GM19438 (cell line): Measurements from ENCODE around the gene ICAM2.

Experiments
- ATAC-seq: cut with Tn5 transposase; IDR thresholded peaks from one replicate; pipeline ENCODE4 v1.9.1; 2021; ENCODE audit warnings: low read depth; ENCODE audit not compliant: unreplicated experiment

The ICAM2 gene

DNA sequence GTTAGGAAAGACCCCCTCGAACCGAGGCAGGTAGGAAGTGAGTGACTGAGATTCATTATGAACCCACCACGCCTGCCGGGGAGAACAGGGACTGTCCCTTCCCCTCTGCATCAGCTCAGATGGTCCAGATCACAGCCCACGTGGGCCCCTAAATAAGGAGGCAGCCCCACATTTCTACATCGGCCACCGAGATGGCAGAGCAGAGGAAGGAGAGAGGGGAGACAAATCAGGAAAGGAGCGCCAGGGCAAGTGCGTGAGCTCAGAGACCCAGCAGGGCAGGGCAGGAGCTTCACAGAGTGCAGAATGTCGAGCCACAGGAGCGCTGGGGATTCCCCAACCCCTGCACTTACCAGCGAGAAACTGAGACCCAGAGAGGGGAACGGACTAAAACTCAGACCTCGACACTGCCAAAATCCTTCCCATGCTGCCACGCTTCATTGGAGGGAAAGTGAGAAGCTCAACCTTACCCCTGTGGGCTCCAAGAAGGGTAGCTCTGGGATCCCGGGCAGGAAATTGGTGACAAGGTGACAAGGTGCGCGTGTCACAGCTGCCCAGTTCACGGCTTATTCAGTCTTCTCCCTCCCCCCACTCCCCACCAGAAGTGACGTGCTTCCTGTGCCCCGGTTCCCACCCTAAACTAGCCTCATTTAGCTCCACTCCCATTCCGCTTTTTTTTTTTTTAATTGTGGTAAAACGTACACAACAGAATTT lies at the start of gene ICAM2:
ICAM2 (minus strand) TSS at position 578 of the 711 bp plus-strand sequence. CDS start 13,942 bp downstream, outside the sequence.
- peak; percentile 68 for ATAC-seq

DNA sequence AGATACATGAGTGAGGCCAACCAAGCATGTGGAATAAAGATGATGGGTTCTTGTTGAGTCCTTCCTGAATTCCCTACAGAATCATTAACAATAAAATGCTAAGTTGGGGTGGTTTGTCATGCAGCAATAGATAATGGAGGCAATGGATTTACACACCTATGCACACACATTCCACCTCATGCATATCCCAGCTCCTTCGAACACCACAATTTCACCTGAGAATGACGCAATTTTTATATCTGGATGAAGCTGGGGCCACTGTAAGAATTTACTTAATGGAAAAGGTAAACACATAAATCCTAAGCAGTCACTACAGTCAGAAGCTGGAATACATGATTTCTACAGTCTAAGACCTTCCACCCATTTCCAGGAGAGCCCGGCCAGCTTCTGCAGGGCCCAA lies 49.8 kb upstream of the ICAM2 start:
- no peak for ATAC-seq

DNA sequence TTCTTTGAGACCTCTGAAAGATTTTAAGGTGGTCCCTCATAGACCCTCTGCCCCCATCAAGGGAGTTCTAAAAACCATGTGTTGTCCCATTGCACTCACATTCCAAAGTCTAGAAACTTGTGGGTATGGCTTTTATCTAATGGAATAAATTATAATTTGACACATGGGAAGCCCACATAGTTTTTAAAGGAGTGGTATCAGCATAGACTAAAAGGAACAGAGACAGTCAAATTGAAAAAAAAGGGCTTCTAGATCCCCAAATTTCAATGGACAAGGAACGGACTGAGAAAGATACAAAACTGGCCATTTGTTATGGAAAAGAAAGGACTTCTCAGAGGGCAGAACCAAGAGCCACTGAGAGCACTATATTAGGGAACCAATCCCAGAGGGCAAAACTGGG lies 48.7 kb upstream of the ICAM2 start:
- ATAC-seq, result no peak

DNA sequence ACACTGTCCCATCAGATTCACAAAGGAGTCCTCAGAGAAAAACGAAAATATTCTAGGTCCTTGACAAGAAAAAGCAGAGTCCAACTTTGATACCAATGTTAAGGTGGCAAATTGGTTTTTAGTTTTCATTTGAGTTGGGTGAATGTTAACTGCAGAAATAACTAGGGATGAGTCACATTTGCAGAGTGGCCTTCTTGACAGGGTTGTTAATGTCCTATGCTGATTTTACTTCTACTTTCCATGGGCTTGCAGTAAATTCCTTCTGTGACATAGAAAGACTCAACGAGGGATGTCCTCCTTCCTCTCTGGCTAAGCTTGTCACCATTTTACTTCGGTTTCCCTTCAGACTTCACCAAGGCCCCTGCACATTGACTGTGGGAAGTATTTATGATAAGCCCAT lies 47.2 kb upstream of the ICAM2 start:
- ATAC-seq, result no peak

DNA sequence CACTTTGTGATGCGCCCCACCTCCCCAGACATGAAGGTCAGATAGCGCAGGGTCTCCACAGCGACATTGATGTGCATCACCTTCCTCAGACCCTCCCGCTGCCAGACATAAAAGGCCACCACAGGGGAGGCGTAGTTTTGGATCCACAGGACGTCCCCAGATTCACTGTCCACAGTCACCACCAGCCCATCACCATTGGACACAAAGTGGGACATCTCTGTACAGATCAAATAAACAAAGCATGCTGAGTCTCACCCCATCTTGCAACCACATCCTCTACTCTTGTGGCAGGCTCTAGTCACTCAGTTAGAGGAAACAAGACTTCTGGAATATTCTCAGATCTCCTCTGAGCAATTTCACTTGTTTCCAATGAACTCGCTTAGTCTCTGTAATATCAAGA lies 46.3 kb upstream of the ICAM2 start:
- no peak for ATAC-seq

DNA sequence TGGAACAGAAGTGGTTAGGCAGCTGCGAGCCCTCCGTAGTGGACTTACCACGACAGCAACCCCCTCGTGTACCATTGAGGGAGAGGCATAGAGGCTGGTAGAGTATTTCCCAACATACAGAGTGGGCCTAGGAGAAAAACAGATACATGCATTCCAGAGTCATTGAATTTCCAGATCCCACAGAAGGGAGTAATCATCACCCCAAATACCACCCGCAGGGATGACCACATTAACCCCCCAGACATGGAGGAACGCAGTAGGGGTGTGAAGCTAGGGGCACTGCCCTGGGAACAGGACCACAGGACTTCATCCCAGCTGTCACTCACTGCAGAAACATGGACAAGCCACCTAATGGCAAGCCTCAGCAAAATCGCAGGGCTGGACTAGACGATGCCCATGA lies 44.7 kb upstream of the ICAM2 start:
- ATAC-seq, result no peak

DNA sequence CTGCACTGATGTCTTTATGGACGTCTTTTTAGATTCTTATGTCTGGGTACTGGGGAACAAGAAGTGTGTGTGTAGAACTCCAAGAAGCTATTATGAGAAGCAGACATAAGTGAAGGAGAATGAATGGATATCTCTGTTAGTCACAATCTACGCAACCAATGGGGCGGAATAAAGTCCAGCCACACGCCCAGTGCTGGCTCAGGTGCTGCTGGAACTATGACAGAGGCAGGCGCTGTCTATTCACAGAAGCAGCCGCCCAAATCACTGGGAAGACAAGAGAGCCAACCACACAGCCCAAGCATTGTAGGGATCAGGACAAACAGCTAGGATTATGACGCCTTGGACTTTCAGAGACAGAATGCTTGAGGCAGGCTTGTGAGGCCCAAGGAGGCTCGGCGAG lies 43.9 kb upstream of the ICAM2 start:
- ATAC-seq, result no peak

DNA sequence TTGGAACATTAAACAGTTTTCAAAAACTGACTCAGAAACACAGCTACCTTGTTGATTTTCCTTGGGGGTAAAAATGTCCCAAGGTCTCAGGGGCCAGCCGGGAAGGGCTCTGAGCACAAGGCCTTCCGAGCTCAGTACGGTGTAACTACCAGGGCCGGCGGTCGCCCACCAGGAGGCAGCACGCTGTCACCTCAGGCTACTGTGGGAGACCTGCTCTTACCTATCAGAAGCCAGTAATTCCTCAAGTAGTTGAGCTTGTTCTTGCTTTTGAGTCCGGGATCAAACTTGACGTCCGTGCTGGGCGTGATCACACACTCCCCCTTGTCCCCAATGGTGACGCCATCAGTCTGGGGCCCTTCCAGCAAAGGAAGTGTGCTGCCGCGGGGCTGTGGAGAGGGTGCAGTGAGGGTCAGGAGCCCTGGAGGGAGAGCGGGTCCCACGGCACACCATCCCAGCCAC lies 43.4 kb upstream of the ICAM2 start:
- no peak for ATAC-seq

DNA sequence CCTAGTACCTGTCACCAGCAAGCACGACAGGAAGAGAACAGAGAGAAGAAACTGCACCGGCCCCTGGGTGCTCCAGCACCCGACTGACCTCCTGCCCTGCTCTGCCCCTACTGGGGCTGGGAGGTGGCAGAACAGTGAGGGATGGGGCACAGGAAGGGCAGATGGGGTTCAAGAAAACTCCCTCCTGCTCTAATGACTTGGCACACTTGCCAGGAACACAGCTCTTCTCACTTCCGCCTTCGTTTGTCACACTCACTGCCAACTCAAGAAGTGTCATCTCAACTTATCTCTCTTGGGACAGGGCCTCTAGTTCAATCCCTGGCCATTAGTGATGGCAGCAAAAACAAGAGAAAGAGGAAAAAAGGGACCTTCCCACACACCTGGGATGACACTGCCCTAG lies 42.7 kb upstream of the ICAM2 start:
- ATAC-seq, result no peak

DNA sequence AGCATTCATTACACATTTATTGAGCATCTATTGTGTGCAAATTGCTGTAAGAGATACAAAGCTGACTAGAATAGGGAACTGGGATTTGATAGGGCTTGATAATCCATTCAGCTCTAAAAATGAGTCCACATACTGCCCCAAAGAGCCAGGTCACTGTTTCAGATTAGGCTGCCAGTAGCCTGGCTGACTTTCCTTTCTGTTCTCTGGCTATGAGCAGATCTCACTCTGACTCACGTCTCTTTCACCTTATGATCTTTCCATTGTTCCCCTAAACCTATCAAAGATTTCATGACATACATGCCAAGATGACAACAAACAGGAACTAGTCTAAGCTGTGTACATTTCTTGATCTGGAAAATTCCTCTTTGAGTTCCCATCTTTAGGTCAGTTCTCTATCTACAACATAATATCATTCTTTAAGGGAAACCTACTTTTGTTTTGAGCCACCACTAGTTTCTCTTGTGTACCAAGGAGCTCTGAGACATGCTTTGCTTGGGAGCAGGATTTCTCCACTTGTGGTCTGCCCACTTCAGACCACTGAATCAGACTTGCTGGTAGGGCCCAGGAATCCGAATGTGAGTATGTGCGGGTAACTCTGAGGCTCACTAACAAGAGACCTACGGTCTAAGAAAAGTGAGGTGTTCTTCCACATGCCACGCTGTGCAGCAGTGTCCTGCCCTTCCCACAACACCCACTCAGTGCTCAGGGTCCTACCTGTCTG lies 40.9 kb upstream of the ICAM2 start:
- ATAC-seq, result no peak

DNA sequence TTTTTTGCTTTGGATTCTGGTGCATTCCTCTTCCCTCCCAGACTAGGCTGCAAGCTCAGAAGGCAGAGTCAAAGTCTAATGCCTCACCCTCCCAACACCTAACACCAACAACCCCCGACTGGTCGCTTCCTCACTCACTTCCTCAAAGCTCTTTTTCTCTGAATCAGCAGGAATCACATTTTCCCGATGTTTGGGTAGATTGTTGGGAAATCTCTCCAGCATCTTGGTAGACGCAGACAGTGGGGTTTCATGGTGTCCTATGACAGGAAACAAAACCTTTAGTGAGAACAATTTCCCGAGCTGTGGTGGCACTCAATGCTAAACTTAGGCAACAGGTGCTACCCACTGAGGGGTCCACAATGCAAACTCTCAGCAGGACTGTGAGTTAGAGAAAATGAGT lies 39.9 kb upstream of the ICAM2 start:
- ATAC-seq, result no peak

DNA sequence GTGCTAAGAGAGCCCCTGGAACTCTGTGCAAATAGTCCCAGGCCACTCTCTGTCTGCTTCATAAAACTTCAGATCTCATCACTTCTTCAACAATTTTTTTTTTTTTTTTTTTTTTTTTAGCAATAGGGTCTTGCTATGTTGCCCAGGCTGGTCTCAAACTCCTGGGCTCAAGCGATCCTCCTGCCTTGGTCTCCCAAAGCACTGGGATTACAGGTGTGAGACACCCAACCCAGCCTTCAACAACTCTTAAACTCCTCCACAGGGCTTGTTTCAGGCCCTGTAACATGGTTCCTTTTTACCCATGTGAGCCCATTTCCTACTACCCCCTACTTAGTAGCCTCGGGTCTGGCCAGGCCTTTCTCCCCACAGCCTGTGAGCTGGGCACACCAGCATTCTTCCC lies 39.3 kb upstream of the ICAM2 start:
- no peak for ATAC-seq

DNA sequence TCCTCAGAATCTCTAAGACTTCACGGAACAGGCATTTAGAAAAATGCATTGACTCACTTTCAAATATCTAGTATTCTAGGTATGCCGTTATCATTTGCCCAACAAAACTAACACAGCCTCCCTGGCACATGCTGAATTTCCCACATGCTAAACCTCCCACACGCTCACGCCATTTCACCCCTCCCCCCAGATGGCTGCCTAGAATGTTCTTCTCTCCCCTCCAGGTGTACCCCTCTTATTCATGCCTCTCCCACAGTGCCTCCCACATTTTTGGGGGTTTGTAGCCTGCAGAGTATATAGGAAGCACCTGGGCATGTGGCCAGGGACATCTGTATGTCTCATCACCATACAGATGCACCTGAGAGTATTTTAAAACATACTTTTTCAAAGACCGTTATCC lies 38.2 kb upstream of the ICAM2 start:
- ATAC-seq, result no peak

DNA sequence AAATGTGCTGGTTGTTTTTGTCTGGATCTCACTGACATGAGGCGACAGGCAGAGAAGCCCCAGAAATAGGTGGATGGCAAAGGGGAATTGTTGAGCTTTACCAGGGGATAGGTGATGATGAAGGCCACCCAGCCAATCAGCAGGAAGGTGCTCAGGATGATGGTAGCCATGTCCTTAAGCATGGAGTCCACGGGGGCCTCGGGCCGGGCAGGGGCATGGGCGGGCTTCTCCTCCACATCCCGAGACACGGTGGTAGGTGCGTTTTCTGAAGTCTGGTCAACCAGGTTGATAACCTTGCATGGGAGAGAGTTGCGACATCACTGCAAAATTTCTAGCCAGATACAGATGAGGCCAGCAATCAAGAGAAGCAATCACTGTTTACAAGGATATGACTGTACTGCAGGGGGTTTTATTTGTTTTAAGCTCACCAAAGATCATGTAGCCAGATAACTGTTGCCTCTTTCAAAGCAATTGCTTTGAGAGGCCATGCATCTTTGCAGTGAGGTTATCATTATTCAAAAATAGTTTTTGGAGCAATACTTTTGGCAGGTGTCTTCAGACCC lies 37.3 kb upstream of the ICAM2 start:
- ATAC-seq, result no peak

DNA sequence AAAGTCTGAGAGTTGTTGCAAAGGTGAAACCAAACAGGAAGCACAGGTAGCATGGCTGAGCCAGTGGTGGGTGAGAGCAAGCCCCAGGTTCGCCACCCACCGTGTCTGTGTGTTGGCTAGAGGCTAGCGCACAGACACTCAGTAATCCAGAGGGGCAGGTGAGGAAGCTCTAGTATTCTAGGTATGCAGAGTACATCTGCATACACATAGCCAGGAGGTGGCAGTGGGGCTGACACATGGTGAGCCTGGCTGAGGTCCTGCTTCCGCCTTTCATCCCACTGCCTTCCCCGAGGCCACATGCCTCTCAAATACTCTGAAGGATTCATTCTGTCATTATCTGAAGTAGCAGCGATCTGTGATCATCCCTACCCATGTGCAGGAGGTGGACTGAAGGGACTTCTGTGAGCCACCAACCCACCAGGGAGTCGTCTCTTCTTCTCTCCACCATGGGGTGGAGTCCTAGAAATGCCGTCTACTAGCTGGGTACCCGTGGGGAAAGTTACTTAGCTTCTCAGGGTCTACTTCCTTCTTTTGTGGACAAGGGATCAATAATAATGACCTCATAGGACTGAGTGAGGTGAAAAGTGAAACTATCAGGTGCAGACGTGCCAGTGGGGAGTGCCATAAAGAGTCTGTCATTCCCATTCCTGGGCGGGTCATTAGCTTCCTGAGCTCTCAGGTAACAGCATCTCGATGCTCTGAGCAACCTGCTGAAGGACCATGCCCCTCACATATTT lies 36.0 kb upstream of the ICAM2 start:
- ATAC-seq, result peak; percentile 65

DNA sequence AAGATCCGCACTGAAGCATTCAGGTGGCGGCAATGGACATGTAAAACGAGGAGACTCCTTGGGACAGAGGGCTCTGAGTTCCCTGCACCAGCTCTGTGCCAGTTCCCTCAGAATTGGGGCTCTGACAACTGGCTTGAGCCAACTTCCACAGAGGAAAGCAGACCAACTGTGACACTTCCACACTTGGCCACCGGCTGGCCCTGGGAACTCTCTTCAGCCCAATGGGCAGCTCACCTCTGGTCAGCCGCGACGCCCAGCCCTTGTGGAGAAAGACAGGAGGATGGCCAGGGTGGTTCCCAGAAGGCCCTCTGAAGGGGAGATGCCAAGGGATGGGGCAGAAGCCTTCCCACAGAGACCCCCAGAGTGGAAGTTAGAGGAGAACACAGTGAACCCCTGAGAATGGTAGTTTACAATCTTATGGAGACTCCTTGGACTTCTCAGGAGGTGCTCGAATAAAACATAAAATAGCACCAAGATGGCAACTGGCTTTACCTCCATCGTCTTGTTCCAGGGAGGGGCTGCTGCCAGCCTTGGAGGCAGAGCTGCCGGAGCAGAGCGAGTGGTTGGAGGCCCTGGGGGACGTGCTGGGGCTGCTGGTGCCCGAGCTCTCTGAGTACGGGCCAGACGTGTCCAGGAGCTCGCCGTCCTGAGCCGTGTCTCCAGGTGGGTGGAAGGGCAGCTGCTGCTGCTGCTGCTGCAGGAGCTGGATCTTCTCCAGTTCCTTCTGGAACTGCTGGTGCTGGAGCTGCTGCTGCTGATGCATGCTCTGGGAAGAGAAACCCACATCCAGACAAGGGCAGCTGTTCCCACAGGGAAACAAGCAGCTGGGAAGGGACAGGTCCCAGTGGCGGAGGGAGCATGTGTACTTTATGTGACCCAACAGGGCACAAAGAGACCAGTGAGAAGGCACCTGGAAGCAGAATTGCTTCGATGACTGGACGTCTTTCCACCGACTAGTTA lies 35.0 kb upstream of the ICAM2 start:
- ATAC-seq, result no peak

DNA sequence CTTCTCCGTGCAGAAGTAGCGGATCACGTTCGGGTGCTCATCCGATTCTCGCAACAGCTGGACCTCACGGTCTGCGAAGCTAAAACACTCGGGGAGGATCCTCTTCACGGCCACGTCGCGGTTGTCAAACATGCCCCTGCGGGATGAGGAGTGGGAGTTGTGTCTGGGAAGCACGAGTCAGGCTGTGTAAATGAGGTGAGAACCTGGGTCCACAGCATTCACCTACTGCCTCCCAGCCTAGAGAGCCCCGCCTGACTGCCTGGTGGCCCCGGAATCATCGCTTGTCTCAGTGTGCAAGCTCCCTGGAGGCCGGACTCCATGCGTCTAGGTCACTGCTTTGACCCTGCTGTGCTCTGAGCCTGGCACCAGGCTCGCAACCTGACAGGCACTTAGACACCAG lies 33.9 kb upstream of the ICAM2 start:
- no peak for ATAC-seq

DNA sequence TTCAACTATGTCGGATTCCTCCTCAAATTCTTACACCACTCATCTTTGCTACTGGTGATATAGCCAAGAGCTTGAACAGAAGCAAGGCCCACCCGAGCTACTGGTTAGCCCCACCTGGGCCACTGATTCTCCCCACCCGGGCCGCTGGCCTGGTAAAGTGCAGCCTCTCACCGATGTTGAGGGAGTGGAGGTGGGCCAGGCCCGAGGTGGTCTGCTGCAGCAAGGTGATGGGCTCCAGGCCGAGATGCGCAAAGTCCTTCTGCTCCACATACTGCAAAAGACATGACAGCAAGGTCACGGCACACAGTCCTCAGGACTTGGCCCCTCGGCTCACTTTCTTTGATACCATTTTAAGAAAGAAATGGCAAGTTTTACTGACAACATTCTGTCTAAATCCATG lies 32.7 kb upstream of the ICAM2 start:
- no peak for ATAC-seq

DNA sequence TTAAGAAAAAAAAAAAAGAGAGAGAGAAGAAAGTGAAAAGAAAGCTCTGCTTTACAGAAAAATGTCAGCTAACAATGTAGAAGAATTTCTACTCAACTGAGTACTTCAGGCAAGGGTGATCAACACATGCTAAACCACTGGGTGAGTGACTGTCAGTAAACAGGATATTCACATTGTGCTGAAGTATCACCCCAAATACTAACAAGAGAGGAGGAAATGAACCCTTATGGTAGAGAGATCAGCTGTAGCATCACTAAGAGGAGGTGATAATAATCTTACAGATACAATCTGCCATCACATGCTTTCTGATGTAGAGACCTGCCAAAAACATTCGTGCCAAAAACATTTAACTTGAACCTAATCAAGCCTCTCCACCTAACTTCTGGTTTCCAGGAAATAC lies 30.7 kb upstream of the ICAM2 start:
- ATAC-seq, result no peak

DNA sequence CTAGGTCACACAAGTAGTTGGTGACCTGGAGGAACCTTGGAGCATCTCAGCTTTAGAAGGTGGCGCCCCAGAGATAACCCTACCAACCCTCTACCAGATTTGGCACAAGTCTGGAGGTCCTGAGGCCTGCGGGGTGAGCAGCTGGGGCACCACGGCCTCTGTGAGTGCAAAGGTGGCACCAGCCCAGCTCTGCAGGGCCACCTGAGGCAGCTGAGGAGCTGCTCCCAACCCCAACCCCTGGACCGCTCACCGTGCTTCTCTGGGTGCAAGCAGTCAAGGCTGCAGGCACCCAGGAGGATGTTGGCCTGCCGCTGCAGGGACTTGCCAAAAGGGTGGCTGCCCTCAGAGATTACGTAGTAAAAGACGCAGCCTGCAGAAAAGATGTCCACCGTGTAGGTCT lies 28.4 kb upstream of the ICAM2 start:
- no peak for ATAC-seq
